Sigmoid colon (tissue), 4 donors: ENCODE measurements around the gene MMP1.

ENCODE experiments used
- EP300 ChIP-seq, 4 donors: sonication (generic); formaldehyde crosslinking; IDR thresholded peaks; one replicate each; pipeline ENCODE4 v1.6.1; 2017; ENCODE audit warnings: antibody characterized with exemption in 4 of 4
- POLR2AphosphoS5 ChIP-seq, 4 donors: sonication (generic); formaldehyde crosslinking; IDR thresholded peaks; one replicate each; pipeline ENCODE4 v1.6.1; 2017; ENCODE audit warnings: antibody characterized with exemption in 4 of 4
- TF ChIP-seq, protein P1 (sequence below), 4 experiments: fragments of 450-650 bp in 3 of 4; fragments of 200-600 bp in 1 of 4; IDR thresholded peaks; one replicate each; pipeline ENCODE4 v1.5.1; 2016 to 2019; ENCODE audit warnings: antibody characterized with exemption in 4 of 4, mild to moderate bottlenecking in 3 of 4, moderate library complexity in 2 of 4

DNA sequence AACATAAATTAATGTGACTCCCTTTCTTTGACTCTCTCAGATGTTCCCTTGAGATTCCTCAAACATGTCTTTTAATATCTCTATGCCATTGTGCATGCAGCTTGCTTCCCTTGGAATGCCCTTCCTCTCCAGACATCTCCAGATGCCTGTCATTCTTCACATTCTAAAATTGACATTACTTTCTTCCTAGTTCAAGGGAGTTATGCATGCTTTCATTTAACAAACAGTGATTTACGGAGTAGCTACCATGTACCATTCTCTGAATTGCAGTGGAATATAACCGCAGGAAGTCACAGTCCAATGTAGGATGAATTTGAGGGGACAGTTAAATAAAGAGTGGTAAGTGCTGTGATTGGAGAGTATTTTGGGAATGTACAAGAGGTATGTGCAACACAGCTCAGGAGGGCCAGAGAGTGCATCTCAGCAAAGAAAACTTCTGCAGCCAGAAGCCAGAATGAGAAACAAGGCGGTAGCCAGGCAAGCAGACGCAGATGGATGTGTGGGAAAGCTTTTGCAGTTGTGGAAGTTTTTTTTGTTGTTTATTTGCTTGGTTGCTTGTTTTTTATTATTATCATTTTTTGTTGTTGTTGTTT lies 36.2 kb downstream of the MMP1 start:
- TF ChIP-seq, protein P1, sequence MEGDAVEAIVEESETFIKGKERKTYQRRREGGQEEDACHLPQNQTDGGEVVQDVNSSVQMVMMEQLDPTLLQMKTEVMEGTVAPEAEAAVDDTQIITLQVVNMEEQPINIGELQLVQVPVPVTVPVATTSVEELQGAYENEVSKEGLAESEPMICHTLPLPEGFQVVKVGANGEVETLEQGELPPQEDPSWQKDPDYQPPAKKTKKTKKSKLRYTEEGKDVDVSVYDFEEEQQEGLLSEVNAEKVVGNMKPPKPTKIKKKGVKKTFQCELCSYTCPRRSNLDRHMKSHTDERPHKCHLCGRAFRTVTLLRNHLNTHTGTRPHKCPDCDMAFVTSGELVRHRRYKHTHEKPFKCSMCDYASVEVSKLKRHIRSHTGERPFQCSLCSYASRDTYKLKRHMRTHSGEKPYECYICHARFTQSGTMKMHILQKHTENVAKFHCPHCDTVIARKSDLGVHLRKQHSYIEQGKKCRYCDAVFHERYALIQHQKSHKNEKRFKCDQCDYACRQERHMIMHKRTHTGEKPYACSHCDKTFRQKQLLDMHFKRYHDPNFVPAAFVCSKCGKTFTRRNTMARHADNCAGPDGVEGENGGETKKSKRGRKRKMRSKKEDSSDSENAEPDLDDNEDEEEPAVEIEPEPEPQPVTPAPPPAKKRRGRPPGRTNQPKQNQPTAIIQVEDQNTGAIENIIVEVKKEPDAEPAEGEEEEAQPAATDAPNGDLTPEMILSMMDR (IDR thresholded peaks at IDR 0.05): no peak
- TF ChIP-seq EP300 (IDR thresholded peaks at IDR 0.05) (no peak), POLR2AphosphoS5 (IDR thresholded peaks at IDR 0.05) (no peak)
